Lower lobe of right lung (tissue), 2 donors: Measurements from ENCODE around the gene BOK. TPM values are rescaled to one million over a fixed set of nuclear protein-coding genes. Genes with fewer than 3 reads are reported as not detected.
A peak's percentile ranks its signal among the peaks of the same experiment; 100 is the strongest.
"Not testable (repeated sequence)": the region's sequence is repeated elsewhere in the genome, so short reads cannot be mapped to it uniquely, and the experiment has no call there.

Source experiments
- ATAC-seq, 2 donors: fragments of 200-7000 bp; cut with Tn5 transposase; one replicate each; pipeline ENCODE4 v1.9.1; 2020 to 2022; ENCODE audit warnings: mild to moderate bottlenecking in 2 of 2, moderate library complexity in 2 of 2
- DNase-seq: peaks from one replicate; pipeline ENCODE4 v3.0.0-alpha.2; 2020
- H3K27ac ChIP-seq: fragments of 200-600 bp; one replicate; pipeline ENCODE4 v1.8.0; 2022
- H3K27me3 ChIP-seq: fragments of 200-600 bp; one replicate; pipeline ENCODE4 v1.8.0; 2022; ENCODE audit warnings: low read depth
- H3K36me3 ChIP-seq: fragments of 200-600 bp; one replicate; pipeline ENCODE4 v1.8.0; 2022; ENCODE audit warnings: mild to moderate bottlenecking
- H3K4me1 ChIP-seq: fragments of 200-600 bp; one replicate; pipeline ENCODE4 v1.8.0; 2022
- H3K4me3 ChIP-seq: fragments of 200-600 bp; one replicate; pipeline ENCODE4 v1.8.0; 2022; ENCODE audit warnings: mild to moderate bottlenecking
- H3K9me3 ChIP-seq: fragments of 200-600 bp; one replicate; pipeline ENCODE4 v1.8.0; 2022
- CTCF ChIP-seq: fragments of 200-600 bp; IDR thresholded peaks from one replicate; pipeline ENCODE4 v1.8.0; 2022; ENCODE audit warnings: antibody characterized with exemption, mild to moderate bottlenecking
- intact Hi-C: fragments of 100-400 bp; cut with DNase I; formaldehyde crosslinking; loops from one replicate; pipeline ENCODE4 v1.11.0; 2022
- total RNA-seq: library from RNA; stranded (reverse); fragmentation: NEBNext Ultra II Directional; extraction: Animal tissue kit (Norgen Biotek cat#: 25700); gene quantifications from one replicate; pipeline ENCODE4 v1.2.1, GENCODE V29; 2021
- donor health status: DM: no; HTN: yes; CAD: no; lungs with severe emphysema.

BOK gene
- total RNA-seq, 1 donor from 2014 or later: 44.2 TPM

DNA sequence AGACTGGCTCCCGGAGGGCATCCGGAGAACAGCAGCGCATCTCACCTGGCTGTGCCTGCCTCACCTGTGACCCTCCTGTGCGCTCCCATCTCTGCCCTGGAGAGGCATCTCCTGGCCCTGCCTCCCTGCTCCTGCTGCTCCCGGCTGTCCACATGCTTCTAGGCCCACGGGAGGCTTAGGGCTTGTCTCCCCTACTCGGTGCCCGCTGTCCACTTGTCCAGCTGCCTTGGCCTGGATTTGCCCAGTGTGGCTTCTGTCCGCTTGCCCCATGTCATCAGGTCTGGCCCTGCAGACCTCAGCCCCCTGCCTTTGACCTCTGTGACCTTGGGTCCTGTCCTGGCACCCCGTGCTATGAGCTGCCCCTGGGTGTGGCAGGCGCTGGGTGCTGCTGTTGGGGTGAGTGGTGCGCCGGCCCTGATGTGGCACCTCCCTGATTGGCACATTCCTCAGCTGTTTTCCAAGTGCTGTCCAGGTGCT is 4.5 kb downstream of the BOK start:
- Histone ChIP-seq H3K4me1 (peaks cover 35% of the 10 kb centered on the region), H3K27me3 (peaks cover 4% of the 10 kb centered on the region), H3K4me3 (no peak overlapping the region), H3K27ac (no peak overlapping the region), H3K9me3 (no peaks in the 10 kb centered on the region), H3K36me3 (peaks cover 8% of the 10 kb centered on the region)
- TF ChIP-seq CTCF: no peak
- peak; percentile 40 for DNase-seq
- no peak for ATAC-seq
- intact Hi-C loops: no loop called here

DNA sequence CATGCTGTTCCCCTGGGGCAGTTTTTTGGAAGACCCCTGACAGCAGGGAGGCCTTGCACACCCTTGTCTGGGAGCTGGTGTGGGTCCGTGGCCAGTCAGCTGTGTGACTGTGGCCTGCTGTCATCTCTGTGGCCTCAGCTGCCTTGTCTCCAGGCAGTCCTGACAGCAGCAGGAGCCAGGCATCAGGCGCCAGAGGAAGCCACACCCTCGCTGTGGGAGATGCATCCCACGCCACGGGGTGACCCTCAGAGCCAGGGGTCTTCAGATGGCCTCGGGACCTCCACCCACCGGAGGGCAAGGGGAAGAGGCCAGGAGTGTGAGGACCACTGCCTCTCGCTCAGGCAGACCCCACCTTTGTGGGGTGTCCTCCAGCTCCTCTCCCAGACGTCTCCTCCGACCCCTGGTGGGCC is 5.0 kb downstream of the BOK start:
- ATAC-seq: no peak
- Histone ChIP-seq H3K27ac (no peak overlapping the region), H3K9me3 (no peaks in the 10 kb centered on the region), H3K4me1 (peaks cover 31% of the 10 kb centered on the region), H3K4me3 (no peak overlapping the region), H3K27me3 (peaks cover 2% of the 10 kb centered on the region), H3K36me3 (peaks cover 8% of the 10 kb centered on the region)
- peak; percentile 39 for DNase-seq
- intact Hi-C loops: no loop called here
- no peak for TF ChIP-seq CTCF

GRCh38 chr2:241563981-241564595 is 5.5 kb downstream of the BOK start:
- DNase-seq (peak; percentile 43), ATAC-seq (no peak)
- H3K36me3 ChIP-seq: peaks cover 8% of the 10 kb centered on the region
- no peaks in the 10 kb centered on the region for H3K27me3 ChIP-seq
- intact Hi-C loops: no loop called here
- H3K4me1 ChIP-seq: peaks cover 31% of the 10 kb centered on the region
- H3K4me3 ChIP-seq: no peak overlapping the region
- no peaks in the 10 kb centered on the region for H3K9me3 ChIP-seq
- H3K27ac ChIP-seq: no peak overlapping the region
- no peak for TF ChIP-seq CTCF

- Histone ChIP-seq H3K27ac (no peak overlapping the region), H3K4me1 (peaks cover 27% of the 10 kb centered on the region), H3K9me3 (no peaks in the 10 kb centered on the region), H3K4me3 (no peak overlapping the region), H3K36me3 (peaks cover 12% of the 10 kb centered on the region), H3K27me3 (no peaks in the 10 kb centered on the region)
- TF ChIP-seq CTCF: no peak
- ATAC-seq (no peak), DNase-seq (peak; percentile 38)
- intact Hi-C loops: no loop called here
Measured at GRCh38 chr2:241564596-241565410, 6.3 kb downstream of the BOK start.

DNA sequence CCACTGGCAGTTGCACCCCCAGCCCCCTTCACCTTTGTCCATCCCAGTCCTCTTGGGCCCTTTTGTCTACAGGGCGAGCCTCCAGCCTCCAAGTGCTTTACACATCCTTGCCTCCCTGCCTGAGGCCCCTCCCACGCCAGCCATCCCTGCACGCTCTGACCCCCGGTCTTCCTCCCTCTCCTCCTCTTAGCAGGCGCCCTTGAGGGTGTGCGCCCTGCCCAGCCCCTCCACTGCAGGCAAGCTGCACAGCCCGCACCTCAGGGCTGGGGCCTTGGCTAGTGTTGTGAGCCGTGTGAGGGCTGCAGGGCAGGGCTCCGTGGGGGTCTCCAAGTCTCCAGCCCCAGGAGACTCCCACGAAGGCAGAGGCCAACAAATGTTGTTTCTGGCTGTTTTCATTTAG is 6.9 kb downstream of the BOK start:
- Histone ChIP-seq H3K36me3 (peaks cover 15% of the 10 kb centered on the region), H3K27ac (no peak overlapping the region), H3K9me3 (no peaks in the 10 kb centered on the region), H3K4me1 (peaks cover 21% of the 10 kb centered on the region), H3K4me3 (no peak overlapping the region), H3K27me3 (no peaks in the 10 kb centered on the region)
- no peak for TF ChIP-seq CTCF
- peak; percentile 37 for DNase-seq
- intact Hi-C loops: no loop called here
- ATAC-seq: no peak

- H3K27ac ChIP-seq, H3K9me3 ChIP-seq, intact Hi-C loops, H3K27me3 ChIP-seq, H3K4me3 ChIP-seq, ATAC-seq: not testable (repeated sequence)
- Histone ChIP-seq H3K4me1 (peaks cover 15% of the 10 kb centered on the region), H3K36me3 (peaks cover 15% of the 10 kb centered on the region)
- DNase-seq: peak; percentile 20
Measured at GRCh38 chr2:241566021-241566420, 7.5 kb downstream of the BOK start.
